SK-N-SH treated with all-trans-retinoic acid at 6 μM for 48 hours (cell line): ENCODE measurements around the gene APOL3.

ENCODE experiments used
- ATAC-seq: fragments of 200-7000 bp; cut with Tn5 transposase; 3 replicates; pipeline ENCODE4 v1.9.1; 2020; ENCODE audit warnings: mild to moderate bottlenecking, moderate library complexity
- BACH2 ChIP-seq: fragments of 250-450 bp; sonication (Bioruptor Pico); IDR thresholded peaks from 2 replicates; pipeline ENCODE4 v1.9.0; 2021; ENCODE audit warnings: mild to moderate bottlenecking, borderline replicate concordance
- CSRNP3 ChIP-seq: fragments of 250-450 bp; sonication (Bioruptor Pico); IDR thresholded peaks from 2 replicates; pipeline ENCODE4 v1.5.1; 2021; ENCODE audit warnings: mild to moderate bottlenecking, moderate library complexity
- ESRRG ChIP-seq: fragments of 250-450 bp; sonication (Bioruptor Pico); IDR thresholded peaks from 2 replicates; pipeline ENCODE4 v1.6.1; 2021; ENCODE audit warnings: mild to moderate bottlenecking
- GLIS3 ChIP-seq: fragments of 250-450 bp; sonication (Bioruptor Pico); IDR thresholded peaks from 2 replicates; pipeline ENCODE4 v1.5.0; 2020; ENCODE audit warnings: mild to moderate bottlenecking, moderate library complexity
- ISL1 ChIP-seq: fragments of 250-450 bp; sonication (Bioruptor Pico); IDR thresholded peaks from 2 replicates; pipeline ENCODE4 v2.1.2; 2022; ENCODE audit warnings: mild to moderate bottlenecking, moderate library complexity
- PATZ1 ChIP-seq: fragments of 250-450 bp; sonication (Bioruptor Pico); IDR thresholded peaks from 2 replicates; pipeline ENCODE4 v1.8.0; 2020; ENCODE audit warnings: mild to moderate bottlenecking, moderate library complexity, borderline replicate concordance
- POU6F1 ChIP-seq: fragments of 250-450 bp; sonication (Bioruptor Pico); IDR thresholded peaks from 2 replicates; pipeline ENCODE4 v1.8.0; 2021; ENCODE audit warnings: low read depth, mild to moderate bottlenecking, moderate library complexity, borderline replicate concordance
- PPARA ChIP-seq: fragments of 250-450 bp; sonication (Bioruptor Pico); IDR thresholded peaks from 2 replicates; pipeline ENCODE4 v1.5.0; 2020; ENCODE audit warnings: mild to moderate bottlenecking, borderline replicate concordance
- RARB ChIP-seq: fragments of 250-450 bp; sonication (Bioruptor Pico); IDR thresholded peaks from 2 replicates; pipeline ENCODE4 v1.8.0; 2021; ENCODE audit warnings: mild to moderate bottlenecking, moderate library complexity
- SNAI2 ChIP-seq: fragments of 250-450 bp; sonication (Bioruptor Pico); IDR thresholded peaks from 2 replicates; pipeline ENCODE4 v1.5.0; 2020; ENCODE audit warnings: mild to moderate bottlenecking, moderate library complexity
- TCF4 ChIP-seq: fragments of 250-450 bp; sonication (Bioruptor Pico); IDR thresholded peaks from 2 replicates; pipeline ENCODE4 v1.8.0; 2021; ENCODE audit warnings: mild to moderate bottlenecking, moderate library complexity, borderline replicate concordance
- TSHZ2 ChIP-seq: fragments of 250-450 bp; sonication (Bioruptor Pico); IDR thresholded peaks from 2 replicates; pipeline ENCODE4 v1.5.0; 2020; ENCODE audit warnings: mild to moderate bottlenecking, moderate library complexity
- ZC3H10 ChIP-seq: fragments of 250-450 bp; sonication (Bioruptor Pico); IDR thresholded peaks from 2 replicates; pipeline ENCODE4 v1.5.1; 2021; ENCODE audit warnings: mild to moderate bottlenecking, moderate library complexity
- ZFP3 ChIP-seq: fragments of 250-450 bp; sonication (Bioruptor Pico); IDR thresholded peaks from 2 replicates; pipeline ENCODE4 v1.5.0; 2020; ENCODE audit warnings: mild to moderate bottlenecking, moderate library complexity
- ZFP30 ChIP-seq: fragments of 450-650 bp; formaldehyde crosslinking; IDR thresholded peaks from 2 replicates; pipeline ENCODE4 v1.5.0; 2022; ENCODE audit warnings: mild to moderate bottlenecking, moderate library complexity
- ZNF565 ChIP-seq: fragments of 450-650 bp; formaldehyde crosslinking; conservative IDR thresholded peaks from 2 replicates; pipeline ENCODE4 v1.5.0; 2020; ENCODE audit warnings: low read depth, mild to moderate bottlenecking, moderate library complexity
- ZNF70 ChIP-seq: fragments of 450-650 bp; formaldehyde crosslinking; IDR thresholded peaks from 2 replicates; pipeline ENCODE4 v1.5.0; 2020; ENCODE audit warnings: mild to moderate bottlenecking, moderate library complexity
- ZNF8 ChIP-seq: fragments of 450-650 bp; formaldehyde crosslinking; IDR thresholded peaks from 2 replicates; pipeline ENCODE4 v1.5.0; 2020; ENCODE audit warnings: mild to moderate bottlenecking, moderate library complexity

The APOL3 gene

GRCh38 chr22:36107436-36107835 lies 53.1 kb downstream of the APOL3 start (continued):
- TF ChIP-seq GLIS3 (CRISPR knock-in tag): no peak
- TF ChIP-seq ZNF8 (CRISPR knock-in tag): no peak
- no peak for TF ChIP-seq SNAI2 (CRISPR knock-in tag)
- no peak for TF ChIP-seq ZC3H10 (CRISPR knock-in tag)
- no peak for TF ChIP-seq TCF4 (CRISPR knock-in tag)
- no peak for TF ChIP-seq ZNF565 (CRISPR knock-in tag)
- TF ChIP-seq, all 23 proteins: peak for 0

GRCh38 chr22:36106910-36107309 lies 53.6 kb downstream of the APOL3 start:
- TF ChIP-seq PATZ1 (CRISPR knock-in tag): no peak
- no peak for TF ChIP-seq ZFP30 (CRISPR knock-in tag)
- no peak for TF ChIP-seq GLIS3 (CRISPR knock-in tag)
- TF ChIP-seq ISL1 (CRISPR knock-in tag): no peak
- no peak for TF ChIP-seq ZFP3
- no peak for TF ChIP-seq ZC3H10 (CRISPR knock-in tag)
- TF ChIP-seq RARB (CRISPR knock-in tag): no peak
- no peak for TF ChIP-seq PPARA (CRISPR knock-in tag)
- no peak for TF ChIP-seq TSHZ2 (CRISPR knock-in tag)
- no peak for TF ChIP-seq SNAI2 (CRISPR knock-in tag)
- no peak for ATAC-seq

- TF ChIP-seq CSRNP3: no peak
- no peak for ATAC-seq
Measured at GRCh38 chr22:36104988-36105387, 55.6 kb downstream of the APOL3 start.

- no peak for ATAC-seq
- TF ChIP-seq ISL1 (CRISPR knock-in tag): no peak
- no peak for TF ChIP-seq PPARA (CRISPR knock-in tag)
- TF ChIP-seq CSRNP3: no peak
- no peak for TF ChIP-seq ZC3H10 (CRISPR knock-in tag)
- no peak for TF ChIP-seq TCF4 (CRISPR knock-in tag)
- no peak for TF ChIP-seq POU6F1
- no peak for TF ChIP-seq PATZ1 (CRISPR knock-in tag)
- TF ChIP-seq BACH2: no peak
- no peak for TF ChIP-seq ZNF70 (CRISPR knock-in tag)
- TF ChIP-seq ZNF565 (CRISPR knock-in tag): no peak
- no peak for TF ChIP-seq ESRRG
- TF ChIP-seq TSHZ2 (CRISPR knock-in tag): no peak
- no peak for TF ChIP-seq GLIS3 (CRISPR knock-in tag)
Measured at GRCh38 chr22:36104435-36104834, 56.1 kb downstream of the APOL3 start.
